ENCODE data around the gene PAPSS2. TPM values are rescaled to one million over a fixed set of nuclear protein-coding genes. Genes with fewer than 3 reads are reported as not detected.

Gene PAPSS2
- total RNA-seq, 2 experiments from 2014 or later = not detected

DNA sequence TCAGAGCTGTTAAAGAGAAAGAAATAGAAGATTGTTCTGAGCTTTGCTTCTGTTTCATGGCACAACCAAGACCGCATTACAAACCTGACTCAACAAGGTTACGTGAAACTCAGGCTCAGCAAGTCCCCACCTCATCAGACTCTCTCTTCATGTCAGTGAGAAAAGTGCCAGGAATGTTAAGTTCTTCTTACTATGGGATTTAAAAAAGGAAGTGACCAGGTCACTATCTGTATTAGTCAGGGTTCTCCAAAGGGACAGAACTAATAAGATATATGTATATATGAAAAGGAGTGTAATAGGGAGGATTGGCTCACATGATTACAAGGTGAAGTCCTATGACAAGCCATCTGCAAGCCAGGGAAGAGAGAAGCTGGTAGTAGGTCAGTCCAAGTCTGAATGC is 25.4 kb upstream of the PAPSS2 start:
- no peak for TF ChIP-seq EZH2phosphoT487 (IDR thresholded peaks at IDR 0.05; ENCODE audit: borderline replicate concordance, low read depth, low read length)
- TF ChIP-seq, protein P1, sequence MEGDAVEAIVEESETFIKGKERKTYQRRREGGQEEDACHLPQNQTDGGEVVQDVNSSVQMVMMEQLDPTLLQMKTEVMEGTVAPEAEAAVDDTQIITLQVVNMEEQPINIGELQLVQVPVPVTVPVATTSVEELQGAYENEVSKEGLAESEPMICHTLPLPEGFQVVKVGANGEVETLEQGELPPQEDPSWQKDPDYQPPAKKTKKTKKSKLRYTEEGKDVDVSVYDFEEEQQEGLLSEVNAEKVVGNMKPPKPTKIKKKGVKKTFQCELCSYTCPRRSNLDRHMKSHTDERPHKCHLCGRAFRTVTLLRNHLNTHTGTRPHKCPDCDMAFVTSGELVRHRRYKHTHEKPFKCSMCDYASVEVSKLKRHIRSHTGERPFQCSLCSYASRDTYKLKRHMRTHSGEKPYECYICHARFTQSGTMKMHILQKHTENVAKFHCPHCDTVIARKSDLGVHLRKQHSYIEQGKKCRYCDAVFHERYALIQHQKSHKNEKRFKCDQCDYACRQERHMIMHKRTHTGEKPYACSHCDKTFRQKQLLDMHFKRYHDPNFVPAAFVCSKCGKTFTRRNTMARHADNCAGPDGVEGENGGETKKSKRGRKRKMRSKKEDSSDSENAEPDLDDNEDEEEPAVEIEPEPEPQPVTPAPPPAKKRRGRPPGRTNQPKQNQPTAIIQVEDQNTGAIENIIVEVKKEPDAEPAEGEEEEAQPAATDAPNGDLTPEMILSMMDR (conservative IDR thresholded peaks at IDR 0.05; ENCODE audit: low read length) = no peak
- POLR2A ChIA-PET = interaction anchor here (0.5 kb wide), 1 partner anchor 185 kb away, joined by 5 read pairs; no protein-coding TSS in a partner anchor
- intact Hi-C loops (cut with micrococcal nuclease; ENCODE audit: unreplicated experiment) = no loop called here
- H3K4me2 ChIP-seq (ENCODE audit: low read length) = no peak overlapping the region
- no peaks in the 10 kb centered on the region for H3K4me1 ChIP-seq (ENCODE audit: insufficient read depth, low read length, poor library complexity, severe bottlenecking)
- CTCF ChIA-PET (ENCODE audit: unreplicated experiment) = no interaction called here
- H3K4me3 ChIP-seq (ENCODE audit: low read depth, low read length, poor library complexity, severe bottlenecking) = no peak overlapping the region
- H3K79me2 ChIP-seq (ENCODE audit: insufficient read depth, low read depth, low read length) = no peaks in the 10 kb centered on the region
- H3K9me3 ChIP-seq (ENCODE audit: low read length) = no peaks in the 10 kb centered on the region
- no peak overlapping the region for H3K27ac ChIP-seq (ENCODE audit: low read depth, low read length, poor library complexity, severe bottlenecking)
- no peaks in the 10 kb centered on the region for H3K36me3 ChIP-seq (ENCODE audit: insufficient read depth, low read length)
- no peaks in the 10 kb centered on the region for H3K9me2 ChIP-seq (ENCODE audit: insufficient read depth, low read length)
- H4K20me1 ChIP-seq (ENCODE audit: insufficient read depth, low read length) = no peaks in the 10 kb centered on the region
- H2AFZ ChIP-seq (ENCODE audit: low read length) = no peak overlapping the region
- no TSS peak for BruUV-seq (replicated peaks)
- no peak for DNase-seq (ENCODE audit: low spot score)

DNA sequence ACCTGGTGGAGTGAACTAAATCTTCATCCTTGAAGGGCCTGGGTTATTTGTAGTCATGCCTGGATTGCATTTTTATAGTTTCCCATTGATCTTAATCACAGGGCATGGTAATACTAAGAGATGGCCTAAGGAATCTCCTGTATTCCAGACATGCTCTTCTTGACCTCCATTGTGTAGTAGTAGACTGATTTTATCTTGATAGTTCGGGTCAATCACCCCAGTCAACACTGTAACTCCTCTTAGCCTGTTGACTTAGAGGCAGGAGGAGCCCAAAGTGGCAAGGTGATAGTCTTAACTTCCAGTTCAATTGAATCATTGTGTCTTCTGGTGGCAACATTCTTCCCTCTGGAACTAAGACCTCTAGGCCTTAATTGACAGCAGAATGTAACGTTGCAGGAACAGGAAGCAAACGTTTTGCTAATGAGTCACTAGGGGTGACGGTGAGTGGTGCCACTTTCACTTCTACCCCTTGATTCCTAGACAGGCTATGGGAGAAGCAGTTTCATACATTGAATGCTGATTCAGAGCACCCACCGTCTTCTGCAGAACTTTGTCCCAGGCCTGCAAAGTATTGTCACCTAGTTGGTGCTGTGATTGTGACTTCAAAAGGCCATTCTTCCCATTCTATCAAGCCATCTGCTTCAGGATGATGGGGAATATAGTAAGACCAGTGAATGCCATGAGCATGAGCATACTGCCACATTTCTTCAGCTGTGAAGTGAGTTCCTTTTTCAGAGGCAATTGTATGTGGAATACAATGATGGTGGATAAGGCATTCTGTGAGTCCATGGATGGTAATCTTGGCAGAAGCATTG is 24.0 kb upstream of the PAPSS2 start:
- Histone ChIP-seq H3K36me3 (ENCODE audit: insufficient read depth, low read length) (no peaks in the 10 kb centered on the region), H3K27ac (ENCODE audit: low read depth, low read length, poor library complexity, severe bottlenecking) (no peak overlapping the region), H3K4me2 (ENCODE audit: low read length) (no peak overlapping the region), H3K4me3 (ENCODE audit: low read depth, low read length, poor library complexity, severe bottlenecking) (no peak overlapping the region), H2AFZ (ENCODE audit: low read length) (no peak overlapping the region), H3K9me2 (ENCODE audit: insufficient read depth, low read length) (no peaks in the 10 kb centered on the region), H3K9me3 (ENCODE audit: low read length) (no peaks in the 10 kb centered on the region), H4K20me1 (ENCODE audit: insufficient read depth, low read length) (no peaks in the 10 kb centered on the region), H3K79me2 (ENCODE audit: insufficient read depth, low read depth, low read length) (no peaks in the 10 kb centered on the region), H3K4me1 (ENCODE audit: insufficient read depth, low read length, poor library complexity, severe bottlenecking) (no peaks in the 10 kb centered on the region)
- intact Hi-C loops (cut with micrococcal nuclease; ENCODE audit: unreplicated experiment) = no loop called here
- BruUV-seq (replicated peaks) = no TSS peak
- no peak for TF ChIP-seq EZH2phosphoT487 (IDR thresholded peaks at IDR 0.05; ENCODE audit: borderline replicate concordance, low read depth, low read length)
- TF ChIP-seq, protein P1 (conservative IDR thresholded peaks at IDR 0.05; ENCODE audit: low read length) = no peak
- CTCF ChIA-PET (ENCODE audit: unreplicated experiment) = no interaction called here
- POLR2A ChIA-PET = interaction anchor here (0.6 kb wide), 1 partner anchor 1063 kb away, joined by 3 read pairs; no protein-coding TSS in a partner anchor
- DNase-seq (ENCODE audit: low spot score) = no peak

DNA sequence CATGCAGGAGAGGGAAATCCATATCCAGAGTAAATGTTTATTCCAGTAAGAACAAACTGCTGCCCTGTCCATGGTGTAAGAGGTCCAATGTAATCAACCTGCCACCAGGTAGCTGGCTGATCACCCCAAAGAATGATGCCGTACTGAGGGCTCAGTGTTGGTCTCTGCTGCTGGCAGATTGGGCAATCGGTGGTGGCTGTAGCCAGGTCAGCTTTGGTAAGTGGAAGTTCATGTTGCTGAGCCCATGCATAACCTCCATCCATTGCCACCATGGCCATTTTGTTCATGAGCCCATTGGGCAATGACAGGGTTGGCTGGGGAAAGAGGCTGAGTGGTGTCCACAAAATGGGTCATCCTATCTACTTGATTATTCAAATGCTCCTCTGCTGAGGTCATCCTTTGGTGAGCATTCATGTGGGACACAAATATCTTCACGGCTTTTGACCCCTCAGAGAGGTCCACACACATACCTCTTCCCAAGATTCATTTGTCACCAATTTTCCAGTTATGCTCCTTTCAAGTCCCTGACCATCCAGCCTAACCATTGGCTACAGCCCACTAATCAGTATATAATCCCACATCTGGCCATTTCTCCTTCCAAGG is 23.3 kb upstream of the PAPSS2 start:
- TF ChIP-seq, protein P1 (conservative IDR thresholded peaks at IDR 0.05; ENCODE audit: low read length) = no peak
- TF ChIP-seq EZH2phosphoT487 (IDR thresholded peaks at IDR 0.05; ENCODE audit: borderline replicate concordance, low read depth, low read length) = no peak
- no peaks in the 10 kb centered on the region for H3K36me3 ChIP-seq (ENCODE audit: insufficient read depth, low read length)
- DNase-seq (ENCODE audit: low spot score) = no peak
- H4K20me1 ChIP-seq (ENCODE audit: insufficient read depth, low read length) = no peaks in the 10 kb centered on the region
- H3K4me3 ChIP-seq (ENCODE audit: low read depth, low read length, poor library complexity, severe bottlenecking) = no peak overlapping the region
- no TSS peak for BruUV-seq (replicated peaks)
- H3K79me2 ChIP-seq (ENCODE audit: insufficient read depth, low read depth, low read length) = no peaks in the 10 kb centered on the region
- H3K4me2 ChIP-seq (ENCODE audit: low read length) = no peak overlapping the region
- H3K9me2 ChIP-seq (ENCODE audit: insufficient read depth, low read length) = no peaks in the 10 kb centered on the region
- no peaks in the 10 kb centered on the region for H3K9me3 ChIP-seq (ENCODE audit: low read length)
- intact Hi-C loops (cut with micrococcal nuclease; ENCODE audit: unreplicated experiment) = no loop called here
- ChIA-PET POLR2A (no interaction called here), CTCF (ENCODE audit: unreplicated experiment) (no interaction called here)
- H2AFZ ChIP-seq (ENCODE audit: low read length) = no peak overlapping the region
- no peaks in the 10 kb centered on the region for H3K4me1 ChIP-seq (ENCODE audit: insufficient read depth, low read length, poor library complexity, severe bottlenecking)
- H3K27ac ChIP-seq (ENCODE audit: low read depth, low read length, poor library complexity, severe bottlenecking) = no peak overlapping the region
